Measurements from ENCODE around the gene HELLS.

GRCh38 chr10:94640562-94640961 lies 95.0 kb downstream of the HELLS start:
- TF ChIP-seq CTCF (IDR thresholded peaks at IDR 0.05), result no peak
- no peak for TF ChIP-seq ZFX (IDR thresholded peaks at IDR 0.05; ENCODE audit: borderline replicate concordance)
